Endothelial cell of umbilical vein (primary cell): Measurements from ENCODE around the gene CNPY3. TPM values are rescaled to one million over a fixed set of nuclear protein-coding genes. Genes with fewer than 3 reads are reported as not detected.

Experiments used
- BruUV-seq: library from RNA; stranded (reverse); fragments of 400-500 nt; replicated peaks from 2 replicates; lab custom pipeline; 2021; lab: Mats Ljungman, UMichigan
- CTCF ChIA-PET: fragments of 300-600, 350-600 bp; sonication (Branson Sonifier 250); formaldehyde crosslinking; loops from one replicate; lab custom pipeline; 2021; ENCODE audit warnings: antibody characterized with exemption, inconsistent platforms; lab: Charles Lee
- POLR2A ChIA-PET: fragments of 300-600, 350-600 bp; sonication (Branson Sonifier 250); formaldehyde crosslinking; loops from one replicate; lab custom pipeline; 2021; ENCODE audit warnings: antibody characterized with exemption, inconsistent platforms; lab: Charles Lee
- DNase-seq: peaks from one replicate; pipeline ENCODE4 v3.0.0-alpha.2; 2011; ENCODE audit warnings: low read depth, low spot score
- FAIRE-seq: peaks from 2 replicates; lab custom pipeline; 2011; peaks lifted over from hg19 to GRCh38; lab: Jason Lieb, UNC
- H2AFZ ChIP-seq: 2 replicates; pipeline ENCODE4 v1.6.0; 2012; ENCODE audit warnings: low read depth, low read length, control low read depth, inconsistent platforms
- H3K27ac ChIP-seq: 2 replicates; pipeline ENCODE4 v1.5.1; 2011; ENCODE audit warnings: low read depth, mild to moderate bottlenecking, control low read depth, low read length, moderate library complexity; ENCODE audit not compliant: insufficient read depth
- H3K27me3 ChIP-seq, 2 experiments: 2 replicates each; pipeline versions ENCODE4 v1.6.0 to v1.6.1; 2011; ENCODE audit warnings: low read length in 2 of 2, mixed read lengths in 1 of 2; ENCODE audit not compliant: control insufficient read depth in 2 of 2, insufficient read depth in 2 of 2
- H3K36me3 ChIP-seq, 2 experiments: 2 replicates in 1 of 2; 3 replicates in 1 of 2; pipeline ENCODE4 v1.5.1; 2011; ENCODE audit warnings: low read length in 2 of 2, mild to moderate bottlenecking in 1 of 2, moderate library complexity in 1 of 2; ENCODE audit not compliant: control insufficient read depth in 2 of 2, insufficient read depth in 2 of 2; ENCODE audit errors: extremely low read depth in 1 of 2
- H3K4me1 ChIP-seq: 3 replicates; pipeline ENCODE4 v1.5.1; 2011; ENCODE audit warnings: mild to moderate bottlenecking, low read length; ENCODE audit not compliant: control insufficient read depth, insufficient read depth; ENCODE audit errors: extremely low read depth
- H3K4me2 ChIP-seq: 2 replicates; pipeline ENCODE4 v1.6.1; 2011; ENCODE audit warnings: low read length, control low read depth, mixed read lengths; ENCODE audit not compliant: insufficient read depth
- H3K4me3 ChIP-seq, 3 experiments: fragments of 200-600 bp in 1 of 3; sonication (generic), shearing (Covaris generic) in 1 of 3; replicated peaks in 1 of 3; 2 replicates each; pipeline ENCODE4 v1.5.1; 2011 to 2016; ENCODE audit warnings: control low read depth in 3 of 3, low read length in 3 of 3, mild to moderate bottlenecking in 2 of 3, inconsistent platforms in 1 of 3, low read depth in 1 of 3, moderate library complexity in 1 of 3; ENCODE audit not compliant: insufficient read depth in 1 of 3
- H3K79me2 ChIP-seq: 2 replicates; pipeline ENCODE4 v1.6.0; 2012; ENCODE audit warnings: low read length, inconsistent platforms; ENCODE audit not compliant: control insufficient read depth, insufficient read depth
- H3K9ac ChIP-seq: replicated peaks from 2 replicates; pipeline ENCODE3; 2011; ENCODE audit warnings: low read length, control low read depth; ENCODE audit not compliant: insufficient read depth; ENCODE audit errors: extremely low read depth
- H3K9me1 ChIP-seq: replicated peaks from 3 replicates; pipeline ENCODE4 v1.6.0; 2011; ENCODE audit warnings: mild to moderate bottlenecking, low read length; ENCODE audit not compliant: control insufficient read depth, insufficient read depth; ENCODE audit errors: extremely low read depth
- H3K9me3 ChIP-seq: replicated peaks from 2 replicates; pipeline ENCODE4 v1.5.1; 2012; ENCODE audit warnings: low read length, inconsistent platforms; ENCODE audit not compliant: control insufficient read depth, insufficient read depth
- H4K20me1 ChIP-seq: replicated peaks from 2 replicates; pipeline ENCODE3; 2011; ENCODE audit warnings: mild to moderate bottlenecking, low read length; ENCODE audit not compliant: control insufficient read depth, insufficient read depth; ENCODE audit errors: extremely low read depth
- EZH2 ChIP-seq: IDR thresholded peaks from 2 replicates; pipeline ENCODE4 v1.6.1; 2012; ENCODE audit warnings: borderline replicate concordance, low read depth, mild to moderate bottlenecking, moderate library complexity, low read length, inconsistent platforms; ENCODE audit not compliant: severe bottlenecking
- FOS ChIP-seq: IDR thresholded peaks from 2 replicates; pipeline ENCODE4 v1.6.1; 2011; ENCODE audit warnings: mild to moderate bottlenecking, low read length, moderate library complexity, borderline replicate concordance; ENCODE audit not compliant: insufficient read depth
- GATA2 ChIP-seq: IDR thresholded peaks from 2 replicates; pipeline ENCODE4 v1.7.0; 2011; ENCODE audit warnings: low read depth, mild to moderate bottlenecking, moderate library complexity, mixed read lengths, low read length; ENCODE audit not compliant: insufficient read length, insufficient read depth
- JUN ChIP-seq: IDR thresholded peaks from 2 replicates; pipeline ENCODE4 v1.6.1; 2011; ENCODE audit warnings: borderline replicate concordance, low read depth; ENCODE audit not compliant: insufficient read length, insufficient read depth
- MYC ChIP-seq: IDR thresholded peaks from one replicate; pipeline ENCODE4 v1.6.1; 2011; ENCODE audit warnings: mild to moderate bottlenecking, low read depth, low read length
- POLR2A ChIP-seq: IDR thresholded peaks from 2 replicates; pipeline ENCODE4 v1.6.1; 2012; ENCODE audit warnings: low read depth, mild to moderate bottlenecking, control low read depth, low read length
- POLR2AphosphoS5 ChIP-seq: IDR thresholded peaks from 2 replicates; pipeline ENCODE4 v1.6.1; 2012; ENCODE audit warnings: low read depth, mild to moderate bottlenecking, control low read depth, low read length, moderate library complexity; ENCODE audit not compliant: insufficient read depth
- dilution Hi-C: fragments of 300-500 bp; cut with MboI; formaldehyde crosslinking; loops from one replicate; pipeline ENCODE4 v1.15.0; 2019; ENCODE audit warnings: low sequenced_read_pairs; ENCODE audit not compliant: extremely low pct_ligation_motif_present
- intact Hi-C: fragments of 100-400 bp; cut with micrococcal nuclease; formaldehyde crosslinking; loops from one replicate; pipeline ENCODE4 v1.10.0; 2022
- polyA plus RNA-seq, 4 experiments: library from polyadenylated mRNA; depleted of rRNA in 3 of 4; stranded (reverse) in 3 of 4; unstranded in 1 of 4; fragments of >200 nt; gene quantifications; 2 replicates each; pipeline versions ENCODE4 v1.2.1 to v1.2.3, GENCODE V29; 2011 to 2012; ENCODE audit warnings: missing spikeins in 1 of 4
- total RNA-seq: library from RNA; stranded (reverse); gene quantifications from 2 replicates; pipeline ENCODE4 v1.2.3, GENCODE V29; 2021
- TF ChIP-seq, protein P1 (sequence below), 2 donors: IDR thresholded peaks; 1 replicate in 1 of 2; 2 replicates in 1 of 2; pipeline ENCODE4 v1.5.1; 2011; ENCODE audit warnings: low read length in 2 of 2, mild to moderate bottlenecking in 2 of 2, moderate library complexity in 2 of 2, control low read depth in 1 of 2, inconsistent platforms in 1 of 2, low read depth in 1 of 2; ENCODE audit not compliant: insufficient read depth in 1 of 2; ENCODE audit errors: extremely low read depth in 1 of 2
- TF ChIP-seq, protein P2 (sequence below): IDR thresholded peaks from 2 replicates; pipeline ENCODE4 v1.6.1; 2011; ENCODE audit not compliant: insufficient read depth, insufficient read length

The CNPY3 gene
- total and polyA plus RNA-seq, 2 donors (not counting 3 experiments of a cell fraction or from before 2014, with no cell fraction given) = 40.8 to 53.1 TPM

DNA sequence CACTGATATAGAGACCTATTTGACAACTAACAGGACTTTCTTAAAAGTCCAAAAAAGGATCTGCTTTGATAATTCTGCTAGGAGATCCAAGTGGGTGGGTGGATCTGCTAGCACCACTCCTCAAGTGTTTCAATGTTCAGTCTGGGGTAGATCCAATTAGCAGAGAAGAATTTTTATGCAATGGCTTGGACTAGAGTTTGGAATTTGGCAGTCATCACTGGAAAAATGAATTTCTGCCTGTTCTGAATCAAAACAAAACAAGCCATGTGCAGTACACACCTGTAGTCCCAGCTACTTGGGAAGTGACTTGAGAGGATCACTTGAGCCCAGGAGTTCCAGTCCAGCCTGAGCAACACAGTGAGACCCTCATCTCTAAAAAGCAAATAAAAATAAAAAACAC is 18.7 kb downstream of the CNPY3 start:
- Histone ChIP-seq H4K20me1 (no peaks in the 10 kb centered on the region), H3K4me1 (no peaks in the 10 kb centered on the region), H3K4me2 (no peak overlapping the region), H2AFZ (no peak overlapping the region), H3K36me3 (no peaks in the 10 kb centered on the region), H3K79me2 (no peaks in the 10 kb centered on the region), H3K27ac (no peak overlapping the region), H3K4me3 (no peak overlapping the region), H3K27me3 (no peaks in the 10 kb centered on the region), H3K9me1 (no peaks in the 10 kb centered on the region), H3K9ac (no peak overlapping the region), H3K9me3 (no peaks in the 10 kb centered on the region)
- dilution Hi-C loops (no loop called here), intact Hi-C loops (no loop called here)
- FAIRE-seq = peak; percentile 12
- no TSS peak for BruUV-seq
- TF ChIP-seq GATA2 (no peak), MYC (no peak), POLR2AphosphoS5 (no peak), JUN (no peak), EZH2 (no peak), POLR2A (no peak), FOS (no peak)
- TF ChIP-seq, protein P1, sequence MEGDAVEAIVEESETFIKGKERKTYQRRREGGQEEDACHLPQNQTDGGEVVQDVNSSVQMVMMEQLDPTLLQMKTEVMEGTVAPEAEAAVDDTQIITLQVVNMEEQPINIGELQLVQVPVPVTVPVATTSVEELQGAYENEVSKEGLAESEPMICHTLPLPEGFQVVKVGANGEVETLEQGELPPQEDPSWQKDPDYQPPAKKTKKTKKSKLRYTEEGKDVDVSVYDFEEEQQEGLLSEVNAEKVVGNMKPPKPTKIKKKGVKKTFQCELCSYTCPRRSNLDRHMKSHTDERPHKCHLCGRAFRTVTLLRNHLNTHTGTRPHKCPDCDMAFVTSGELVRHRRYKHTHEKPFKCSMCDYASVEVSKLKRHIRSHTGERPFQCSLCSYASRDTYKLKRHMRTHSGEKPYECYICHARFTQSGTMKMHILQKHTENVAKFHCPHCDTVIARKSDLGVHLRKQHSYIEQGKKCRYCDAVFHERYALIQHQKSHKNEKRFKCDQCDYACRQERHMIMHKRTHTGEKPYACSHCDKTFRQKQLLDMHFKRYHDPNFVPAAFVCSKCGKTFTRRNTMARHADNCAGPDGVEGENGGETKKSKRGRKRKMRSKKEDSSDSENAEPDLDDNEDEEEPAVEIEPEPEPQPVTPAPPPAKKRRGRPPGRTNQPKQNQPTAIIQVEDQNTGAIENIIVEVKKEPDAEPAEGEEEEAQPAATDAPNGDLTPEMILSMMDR (IDR thresholded peaks at IDR 0.05; ENCODE audit: extremely low read depth in 1 of 2, insufficient read depth in 1 of 2, low read depth in 1 of 2, low read length in 2 of 2) = no peak
- TF ChIP-seq, protein P2, sequence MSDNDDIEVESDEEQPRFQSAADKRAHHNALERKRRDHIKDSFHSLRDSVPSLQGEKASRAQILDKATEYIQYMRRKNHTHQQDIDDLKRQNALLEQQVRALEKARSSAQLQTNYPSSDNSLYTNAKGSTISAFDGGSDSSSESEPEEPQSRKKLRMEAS = no peak
- no peak for DNase-seq
- ChIA-PET POLR2A (no interaction called here), CTCF (no interaction called here)
